SK-N-SH treated with all-trans-retinoic acid at 6 μM for 48 hours (cell line): ENCODE results near the gene DTNA.

Source experiments
- ARNTL ChIP-seq: fragments of 450-650 bp; formaldehyde crosslinking; IDR thresholded peaks from 2 replicates; pipeline ENCODE4 v1.5.0; 2020; ENCODE audit warnings: low read depth, mild to moderate bottlenecking, moderate library complexity, borderline replicate concordance
- POU6F1 ChIP-seq: fragments of 250-450 bp; sonication (Bioruptor Pico); IDR thresholded peaks from 2 replicates; pipeline ENCODE4 v1.8.0; 2021; ENCODE audit warnings: low read depth, mild to moderate bottlenecking, moderate library complexity, borderline replicate concordance
- TCF4 ChIP-seq: fragments of 250-450 bp; sonication (Bioruptor Pico); IDR thresholded peaks from 2 replicates; pipeline ENCODE4 v1.8.0; 2021; ENCODE audit warnings: mild to moderate bottlenecking, moderate library complexity, borderline replicate concordance
- TOX ChIP-seq: fragments of 250-450 bp; sonication (Bioruptor Pico); IDR thresholded peaks from 2 replicates; pipeline ENCODE4 v1.8.0; 2021; ENCODE audit warnings: mild to moderate bottlenecking, moderate library complexity, borderline replicate concordance
- ZFP3 ChIP-seq: fragments of 250-450 bp; sonication (Bioruptor Pico); IDR thresholded peaks from 2 replicates; pipeline ENCODE4 v1.5.0; 2020; ENCODE audit warnings: mild to moderate bottlenecking, moderate library complexity
- ZFP30 ChIP-seq: fragments of 450-650 bp; formaldehyde crosslinking; IDR thresholded peaks from 2 replicates; pipeline ENCODE4 v1.5.0; 2022; ENCODE audit warnings: mild to moderate bottlenecking, moderate library complexity
- ZNF565 ChIP-seq: fragments of 450-650 bp; formaldehyde crosslinking; conservative IDR thresholded peaks from 2 replicates; pipeline ENCODE4 v1.5.0; 2020; ENCODE audit warnings: low read depth, mild to moderate bottlenecking, moderate library complexity

- no peak for TF ChIP-seq ARNTL (CRISPR knock-in tag)
- TF ChIP-seq TOX (CRISPR knock-in tag): no peak
- no peak for TF ChIP-seq TCF4
- TF ChIP-seq POU6F1 (CRISPR knock-in tag): no peak
- no peak for TF ChIP-seq ZFP30 (CRISPR knock-in tag)
- TF ChIP-seq ZFP3 (CRISPR knock-in tag): no peak
- TF ChIP-seq ZNF565: no peak
Measured at GRCh38 chr18:34730774-34731173, 20.7 kb downstream of the DTNA start.
